Keratinocyte (primary cell): Measurements from ENCODE around the gene SMIM32. TPM values are rescaled to one million over a fixed set of nuclear protein-coding genes. Genes with fewer than 3 reads are reported as not detected.

Experiments
- DNase-seq: peaks from one replicate; pipeline ENCODE4 v3.0.0-alpha.2; 2011; ENCODE audit warnings: low read depth, missing footprints, low spot score
- FAIRE-seq: peaks from 2 replicates; lab custom pipeline; 2011; peaks lifted over from hg19 to GRCh38; lab: Jason Lieb, UNC
- H2AFZ ChIP-seq: 2 replicates; pipeline ENCODE4 v1.6.0; 2012; ENCODE audit warnings: low read length, control low read depth, inconsistent platforms; ENCODE audit not compliant: control insufficient read depth
- H3K27ac ChIP-seq: 2 replicates; pipeline ENCODE4 v1.5.1; 2011; ENCODE audit warnings: low read length; ENCODE audit not compliant: control insufficient read depth, insufficient read depth
- H3K27me3 ChIP-seq: 3 replicates; pipeline ENCODE4 v1.6.0; 2011; ENCODE audit warnings: low read length; ENCODE audit not compliant: control insufficient read depth, insufficient read depth; ENCODE audit errors: extremely low read depth
- H3K36me3 ChIP-seq, 2 experiments: 2 replicates in 1 of 2; 3 replicates in 1 of 2; pipeline ENCODE4 v1.5.1; 2011; ENCODE audit warnings: low read length in 2 of 2, mild to moderate bottlenecking in 1 of 2; ENCODE audit not compliant: control insufficient read depth in 2 of 2, insufficient read depth in 2 of 2; ENCODE audit errors: extremely low read depth in 1 of 2
- H3K4me1 ChIP-seq: 3 replicates; pipeline ENCODE4 v1.5.1; 2011; ENCODE audit warnings: low read length; ENCODE audit not compliant: control insufficient read depth, insufficient read depth; ENCODE audit errors: extremely low read depth
- H3K4me2 ChIP-seq: 3 replicates; pipeline ENCODE4 v1.6.0; 2011; ENCODE audit warnings: low read depth, low read length; ENCODE audit not compliant: control insufficient read depth, insufficient read depth; ENCODE audit errors: extremely low read depth
- H3K4me3 ChIP-seq, 3 experiments: fragments of 200-600 bp in 1 of 3; sonication (generic) in 1 of 3; 2 replicates in 2 of 3; 3 replicates in 1 of 3; pipeline ENCODE4 v1.5.1; 2011 to 2016; ENCODE audit warnings: low read length in 3 of 3, mild to moderate bottlenecking in 3 of 3, control low read depth in 2 of 3, inconsistent platforms in 1 of 3, low read depth in 1 of 3, mixed read lengths in 1 of 3, mixed run types in 1 of 3, moderate library complexity in 1 of 3; ENCODE audit not compliant: control insufficient read depth in 2 of 3, insufficient read depth in 2 of 3; ENCODE audit errors: extremely low read depth in 1 of 3
- H3K79me2 ChIP-seq: 2 replicates; pipeline ENCODE4 v1.6.0; 2012; ENCODE audit warnings: low read length; ENCODE audit not compliant: control insufficient read depth, insufficient read depth
- H3K9ac ChIP-seq: 3 replicates; pipeline ENCODE4 v1.6.0; 2011; ENCODE audit warnings: low read length; ENCODE audit not compliant: control insufficient read depth, insufficient read depth; ENCODE audit errors: extremely low read depth
- H3K9me1 ChIP-seq: 3 replicates; pipeline ENCODE4 v1.6.0; 2011; ENCODE audit warnings: low read length; ENCODE audit not compliant: control insufficient read depth, insufficient read depth; ENCODE audit errors: extremely low read depth
- H3K9me3 ChIP-seq: 2 replicates; pipeline ENCODE4 v1.5.1; 2012; ENCODE audit warnings: low read depth, low read length; ENCODE audit not compliant: control insufficient read depth
- H4K20me1 ChIP-seq: 3 replicates; pipeline ENCODE4 v1.6.0; 2011; ENCODE audit warnings: low read length; ENCODE audit not compliant: control insufficient read depth, insufficient read depth; ENCODE audit errors: extremely low read depth
- EZH2 ChIP-seq: IDR thresholded peaks from one replicate; pipeline ENCODE4 v1.6.1; 2012; ENCODE audit warnings: inconsistent platforms, mild to moderate bottlenecking, low read length, moderate library complexity
- dilution Hi-C: fragments of 300-500 bp; cut with MboI; formaldehyde crosslinking; loops from one replicate; pipeline ENCODE4 v1.7.0; 2020; ENCODE audit warnings: low sequenced_read_pairs; ENCODE audit not compliant: extremely low pct_ligation_motif_present
- polyA minus RNA-seq, 3 experiments: library from RNA; depleted of rRNA, polyadenylated mRNA; stranded (reverse); fragments of >200 nt; gene quantifications; 1 replicate in 1 of 3; 2 replicates in 1 of 3; 3 replicates in 1 of 3; pipeline ENCODE4 v1.2.3, GENCODE V29; 2011
- polyA plus RNA-seq, 5 experiments: library from polyadenylated mRNA; depleted of rRNA in 3 of 5; stranded (reverse) in 3 of 5; stranded (forward) in 1 of 5; unstranded in 1 of 5; fragments of >200 nt; gene quantifications; 1 replicate in 1 of 5; 2 replicates in 3 of 5; 3 replicates in 1 of 5; pipeline versions ENCODE4 v1.2.1 to v1.2.3, GENCODE V29; 2011 to 2012; ENCODE audit warnings: missing spikeins in 2 of 5, low read depth in 1 of 5, low replicate concordance in 1 of 5
- TF ChIP-seq, protein P1 (sequence below), 3 experiments: IDR thresholded peaks in 1 of 3; conservative IDR thresholded peaks in 1 of 3; optimal IDR thresholded peaks in 1 of 3; 2 replicates in 2 of 3; 3 replicates in 1 of 3; pipeline versions ENCODE3 to v1.5.1; 2011; ENCODE audit warnings: low read length in 3 of 3, mild to moderate bottlenecking in 3 of 3, moderate library complexity in 2 of 3, control low read depth in 1 of 3, inconsistent platforms in 1 of 3; ENCODE audit not compliant: insufficient read depth in 2 of 3; ENCODE audit errors: extremely low read depth in 1 of 3

SMIM32 gene
- polyA plus RNA-seq (not detected in 3 replicates), polyA minus RNA-seq (not detected in 3 replicates)
- polyA plus RNA-seq (2011; ENCODE audit: low read depth): not detected
- polyA plus RNA-seq (2011; cell fraction: cytosol; rRNA removed): not detected in 2 replicates
- not detected in 2 replicates for polyA plus RNA-seq (2011; cell fraction: nucleus; rRNA removed)
- polyA plus RNA-seq (2012; ENCODE audit: low replicate concordance): not detected in 2 replicates
- not detected for polyA minus RNA-seq (2011; cell fraction: cytosol; rRNA and poly(A)+ RNA removed)
- polyA minus RNA-seq (2011; cell fraction: nucleus; rRNA and poly(A)+ RNA removed): not detected in 2 replicates

GRCh38 chr5:136192526-136193321 lies at the start of gene SMIM32:
Gene SMIM32 (minus strand): TSS chr5:136193162. CDS start chr5:136192524, 638 bp downstream.
- H4K20me1 ChIP-seq: peaks cover 6% of the 10 kb centered on the region
- TF ChIP-seq, protein P1, sequence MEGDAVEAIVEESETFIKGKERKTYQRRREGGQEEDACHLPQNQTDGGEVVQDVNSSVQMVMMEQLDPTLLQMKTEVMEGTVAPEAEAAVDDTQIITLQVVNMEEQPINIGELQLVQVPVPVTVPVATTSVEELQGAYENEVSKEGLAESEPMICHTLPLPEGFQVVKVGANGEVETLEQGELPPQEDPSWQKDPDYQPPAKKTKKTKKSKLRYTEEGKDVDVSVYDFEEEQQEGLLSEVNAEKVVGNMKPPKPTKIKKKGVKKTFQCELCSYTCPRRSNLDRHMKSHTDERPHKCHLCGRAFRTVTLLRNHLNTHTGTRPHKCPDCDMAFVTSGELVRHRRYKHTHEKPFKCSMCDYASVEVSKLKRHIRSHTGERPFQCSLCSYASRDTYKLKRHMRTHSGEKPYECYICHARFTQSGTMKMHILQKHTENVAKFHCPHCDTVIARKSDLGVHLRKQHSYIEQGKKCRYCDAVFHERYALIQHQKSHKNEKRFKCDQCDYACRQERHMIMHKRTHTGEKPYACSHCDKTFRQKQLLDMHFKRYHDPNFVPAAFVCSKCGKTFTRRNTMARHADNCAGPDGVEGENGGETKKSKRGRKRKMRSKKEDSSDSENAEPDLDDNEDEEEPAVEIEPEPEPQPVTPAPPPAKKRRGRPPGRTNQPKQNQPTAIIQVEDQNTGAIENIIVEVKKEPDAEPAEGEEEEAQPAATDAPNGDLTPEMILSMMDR (optimal IDR thresholded peaks at IDR 0.05 in 1 of 3, IDR thresholded peaks at IDR 0.05 in 1 of 3, conservative IDR thresholded peaks at IDR 0.05 in 1 of 3; ENCODE audit: extremely low read depth in 1 of 3, insufficient read depth in 2 of 3, low read length in 3 of 3): no peak
- TF ChIP-seq EZH2: no peak
- peaks cover 17% of the 10 kb centered on the region for H3K4me1 ChIP-seq
- dilution Hi-C loops: no loop called here
- no peak within 1 kb of the TSS for H3K9ac ChIP-seq
- H3K4me3 ChIP-seq: peak within 1 kb of the TSS in 2 of 3 experiments; percentile 48 to 63
- H3K27ac ChIP-seq: no peak within 1 kb of the TSS
- no peaks in the 10 kb centered on the region for H3K9me1 ChIP-seq
- no peaks in the 10 kb centered on the region for H3K79me2 ChIP-seq
- H3K4me2 ChIP-seq: peak within 1 kb of the TSS; percentile 85
- DNase-seq (no peak), FAIRE-seq (no peak)
- H3K9me3 ChIP-seq: no peaks in the 10 kb centered on the region
- H3K27me3 ChIP-seq: peaks cover 37% of the 10 kb centered on the region
- no peak within 1 kb of the TSS for H2AFZ ChIP-seq
- peaks cover 0 to 3% of the 10 kb centered on the region in 2 experiments for H3K36me3 ChIP-seq

DNA sequence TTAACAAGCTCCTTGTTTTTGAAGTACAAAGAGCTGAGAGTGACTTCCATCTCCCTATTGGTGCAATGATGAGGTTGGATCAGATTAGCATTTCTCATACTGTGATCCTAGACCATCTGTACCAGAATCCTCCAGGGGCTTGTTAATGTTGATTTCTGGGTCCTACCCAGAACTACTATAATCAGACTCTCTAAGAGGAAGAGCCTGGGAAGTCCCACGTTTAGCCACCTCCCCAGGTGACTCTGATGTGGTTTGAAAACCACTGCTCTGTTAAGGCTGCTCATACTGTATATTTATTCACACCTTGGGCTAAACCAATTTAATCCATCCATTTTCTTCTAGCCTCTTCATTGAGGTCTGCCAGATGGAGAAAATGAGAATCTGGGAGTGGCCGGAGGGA lies 49.6 kb upstream of the SMIM32 start:
- Histone ChIP-seq H3K9me3 (no peaks in the 10 kb centered on the region), H3K36me3 (no peaks in the 10 kb centered on the region), H3K9ac (no peak overlapping the region), H3K9me1 (no peaks in the 10 kb centered on the region), H3K27me3 (no peaks in the 10 kb centered on the region), H3K4me3 (no peak overlapping the region), H2AFZ (no peak overlapping the region), H3K4me2 (no peak overlapping the region), H3K4me1 (no peaks in the 10 kb centered on the region), H4K20me1 (no peaks in the 10 kb centered on the region), H3K79me2 (no peaks in the 10 kb centered on the region), H3K27ac (no peak overlapping the region)
- FAIRE-seq (no peak), DNase-seq (no peak)
- TF ChIP-seq, protein P1 (optimal IDR thresholded peaks at IDR 0.05 in 1 of 3, IDR thresholded peaks at IDR 0.05 in 1 of 3, conservative IDR thresholded peaks at IDR 0.05 in 1 of 3; ENCODE audit: extremely low read depth in 1 of 3, insufficient read depth in 2 of 3, low read length in 3 of 3): no peak
- no peak for TF ChIP-seq EZH2
- dilution Hi-C loops: no loop called here
